ENCODE data around the gene AFAP1L2. TPM values are rescaled to one million over a fixed set of nuclear protein-coding genes. Genes with fewer than 3 reads are reported as not detected.

Gene AFAP1L2
- total and polyA plus RNA-seq, 9 of the 15 experiments (the other 6 are each of a cell fraction or from before 2014, with no cell fraction given) = 0.07 TPM; not detected in 8

DNA sequence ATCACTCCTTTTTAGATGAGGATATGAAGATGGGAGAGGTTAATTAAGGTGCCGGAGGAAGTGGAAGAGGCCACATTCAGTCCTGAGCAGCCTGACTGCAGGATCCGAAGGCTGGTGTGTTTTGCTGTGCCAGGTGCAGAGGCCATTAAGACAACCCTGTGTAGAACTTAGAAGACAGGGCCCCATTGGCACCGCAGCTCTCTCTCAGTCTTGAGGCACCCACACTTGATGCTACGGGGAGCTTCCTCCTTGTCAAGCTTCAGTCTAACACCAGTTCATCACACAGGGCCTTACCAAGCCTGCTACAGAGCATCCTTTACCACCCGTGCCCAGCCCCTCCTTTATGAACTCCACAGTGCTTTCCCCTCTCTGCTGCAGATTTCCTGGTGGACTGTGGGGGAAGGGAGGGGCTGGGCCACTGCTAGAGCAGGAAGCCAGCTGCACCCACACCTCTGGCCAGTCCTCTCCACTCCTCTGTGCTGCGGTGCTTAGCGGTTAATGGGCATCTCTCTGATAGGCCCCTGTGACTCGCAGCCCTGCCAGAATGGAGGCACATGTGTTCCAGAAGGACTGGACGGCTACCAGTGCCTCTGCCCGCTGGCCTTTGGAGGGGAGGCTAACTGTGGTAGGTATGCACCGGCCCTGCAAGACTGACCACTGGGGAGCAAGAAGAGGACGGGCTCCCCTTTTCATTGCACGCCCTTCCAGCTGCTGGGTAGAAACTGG lies 119.8 kb downstream of the AFAP1L2 start:
- Histone ChIP-seq H4K20me1 (replicated peaks; ENCODE audit: control insufficient read depth, insufficient read depth, low read length) (no peaks in the 10 kb centered on the region), H3K79me2 (ENCODE audit: control insufficient read depth, insufficient read depth, low read length) (no peaks in the 10 kb centered on the region), H3K9me3 (replicated peaks; ENCODE audit: control insufficient read depth, insufficient read depth, low read depth, low read length) (no peaks in the 10 kb centered on the region), H3K27me3 (ENCODE audit: control insufficient read depth in 2 of 2, insufficient read depth in 2 of 2, low read length in 2 of 2) (peaks cover 0 to 40% of the 10 kb centered on the region in 2 experiments; a peak in 3 of 5 replicates), H3K9ac (ENCODE audit: insufficient read depth in 1 of 2, low read depth in 2 of 2, low read length in 2 of 2) (no peak overlapping the region), H3K27ac (ENCODE audit: extremely low read depth, low read depth, low read length) (no peak overlapping the region), H3K4me3 (no peak overlapping the region), H3K4me2 (ENCODE audit: insufficient read depth, low read length) (no peak overlapping the region), H3K36me3 (ENCODE audit: control insufficient read depth, insufficient read depth, low read length) (no peaks in the 10 kb centered on the region), H2AFZ (ENCODE audit: low read depth, low read length) (no peak overlapping the region), H3K4me1 (replicated peaks in 1 of 2; ENCODE audit: control insufficient read depth in 2 of 2, insufficient read depth in 2 of 2, low read length in 2 of 2) (peaks cover 0 to 6% of the 10 kb centered on the region in 2 experiments; a peak in 2 of 5 replicates), H3K9me1 (ENCODE audit: control insufficient read depth, insufficient read depth, low read length) (no peaks in the 10 kb centered on the region)
- TF ChIP-seq ZNF830 (CRISPR knock-in tag; IDR thresholded peaks at IDR 0.05) (no peak), GABPB1 (CRISPR knock-in tag; IDR thresholded peaks at IDR 0.05) (no peak), ZNF311 (CRISPR knock-in tag; IDR thresholded peaks at IDR 0.05) (no peak), ZNF76 (CRISPR knock-in tag; IDR thresholded peaks at IDR 0.05; ENCODE audit: borderline replicate concordance) (no peak), FIP1L1 (IDR thresholded peaks at IDR 0.05; ENCODE audit: low read depth, low read length, poor library complexity, severe bottlenecking) (no peak), FOXK2 (conservative IDR thresholded peaks at IDR 0.05 in 1 of 2, IDR thresholded peaks at IDR 0.05 in 1 of 2; ENCODE audit: low read depth in 2 of 2) (no peak), ZBTB8A (IDR thresholded peaks at IDR 0.05; ENCODE audit: partially characterized antibody) (no peak)
- TF ChIP-seq, protein P1, sequence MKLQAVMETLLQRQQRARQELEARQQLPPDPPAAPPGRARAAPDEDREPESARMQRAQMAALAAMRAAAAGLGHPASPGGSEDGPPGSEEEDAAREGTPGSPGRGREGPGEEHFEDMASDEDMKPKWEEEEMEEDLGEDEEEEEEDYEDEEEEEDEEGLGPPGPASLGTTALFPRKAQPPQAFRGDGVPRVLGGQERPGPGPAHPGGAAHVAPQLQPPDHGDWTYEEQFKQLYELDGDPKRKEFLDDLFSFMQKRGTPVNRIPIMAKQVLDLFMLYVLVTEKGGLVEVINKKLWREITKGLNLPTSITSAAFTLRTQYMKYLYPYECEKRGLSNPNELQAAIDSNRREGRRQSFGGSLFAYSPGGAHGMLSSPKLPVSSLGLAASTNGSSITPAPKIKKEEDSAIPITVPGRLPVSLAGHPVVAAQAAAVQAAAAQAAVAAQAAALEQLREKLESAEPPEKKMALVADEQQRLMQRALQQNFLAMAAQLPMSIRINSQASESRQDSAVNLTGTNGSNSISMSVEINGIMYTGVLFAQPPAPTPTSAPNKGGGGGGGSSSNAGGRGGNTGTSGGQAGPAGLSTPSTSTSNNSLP (IDR thresholded peaks at IDR 0.05; ENCODE audit: borderline replicate concordance, low read depth, low read length) = no peak
- TF ChIP-seq, protein P2, sequence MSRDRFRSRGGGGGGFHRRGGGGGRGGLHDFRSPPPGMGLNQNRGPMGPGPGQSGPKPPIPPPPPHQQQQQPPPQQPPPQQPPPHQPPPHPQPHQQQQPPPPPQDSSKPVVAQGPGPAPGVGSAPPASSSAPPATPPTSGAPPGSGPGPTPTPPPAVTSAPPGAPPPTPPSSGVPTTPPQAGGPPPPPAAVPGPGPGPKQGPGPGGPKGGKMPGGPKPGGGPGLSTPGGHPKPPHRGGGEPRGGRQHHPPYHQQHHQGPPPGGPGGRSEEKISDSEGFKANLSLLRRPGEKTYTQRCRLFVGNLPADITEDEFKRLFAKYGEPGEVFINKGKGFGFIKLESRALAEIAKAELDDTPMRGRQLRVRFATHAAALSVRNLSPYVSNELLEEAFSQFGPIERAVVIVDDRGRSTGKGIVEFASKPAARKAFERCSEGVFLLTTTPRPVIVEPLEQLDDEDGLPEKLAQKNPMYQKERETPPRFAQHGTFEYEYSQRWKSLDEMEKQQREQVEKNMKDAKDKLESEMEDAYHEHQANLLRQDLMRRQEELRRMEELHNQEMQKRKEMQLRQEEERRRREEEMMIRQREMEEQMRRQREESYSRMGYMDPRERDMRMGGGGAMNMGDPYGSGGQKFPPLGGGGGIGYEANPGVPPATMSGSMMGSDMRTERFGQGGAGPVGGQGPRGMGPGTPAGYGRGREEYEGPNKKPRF (IDR thresholded peaks at IDR 0.05; ENCODE audit: low read depth, low read length) = no peak
- TF ChIP-seq, protein P3, sequence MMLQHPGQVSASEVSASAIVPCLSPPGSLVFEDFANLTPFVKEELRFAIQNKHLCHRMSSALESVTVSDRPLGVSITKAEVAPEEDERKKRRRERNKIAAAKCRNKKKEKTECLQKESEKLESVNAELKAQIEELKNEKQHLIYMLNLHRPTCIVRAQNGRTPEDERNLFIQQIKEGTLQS (IDR thresholded peaks at IDR 0.05) = no peak
- TF ChIP-seq, protein P3 (CRISPR knock-in tag; conservative IDR thresholded peaks at IDR 0.05) = no peak
- TF ChIP-seq, protein P4, sequence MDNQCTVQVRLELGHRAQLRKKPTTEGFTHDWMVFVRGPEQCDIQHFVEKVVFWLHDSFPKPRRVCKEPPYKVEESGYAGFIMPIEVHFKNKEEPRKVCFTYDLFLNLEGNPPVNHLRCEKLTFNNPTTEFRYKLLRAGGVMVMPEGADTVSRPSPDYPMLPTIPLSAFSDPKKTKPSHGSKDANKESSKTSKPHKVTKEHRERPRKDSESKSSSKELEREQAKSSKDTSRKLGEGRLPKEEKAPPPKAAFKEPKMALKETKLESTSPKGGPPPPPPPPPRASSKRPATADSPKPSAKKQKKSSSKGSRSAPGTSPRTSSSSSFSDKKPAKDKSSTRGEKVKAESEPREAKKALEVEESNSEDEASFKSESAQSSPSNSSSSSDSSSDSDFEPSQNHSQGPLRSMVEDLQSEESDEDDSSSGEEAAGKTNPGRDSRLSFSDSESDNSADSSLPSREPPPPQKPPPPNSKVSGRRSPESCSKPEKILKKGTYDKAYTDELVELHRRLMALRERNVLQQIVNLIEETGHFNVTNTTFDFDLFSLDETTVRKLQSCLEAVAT (IDR thresholded peaks at IDR 0.05) = no peak
- TF ChIP-seq, protein P5, sequence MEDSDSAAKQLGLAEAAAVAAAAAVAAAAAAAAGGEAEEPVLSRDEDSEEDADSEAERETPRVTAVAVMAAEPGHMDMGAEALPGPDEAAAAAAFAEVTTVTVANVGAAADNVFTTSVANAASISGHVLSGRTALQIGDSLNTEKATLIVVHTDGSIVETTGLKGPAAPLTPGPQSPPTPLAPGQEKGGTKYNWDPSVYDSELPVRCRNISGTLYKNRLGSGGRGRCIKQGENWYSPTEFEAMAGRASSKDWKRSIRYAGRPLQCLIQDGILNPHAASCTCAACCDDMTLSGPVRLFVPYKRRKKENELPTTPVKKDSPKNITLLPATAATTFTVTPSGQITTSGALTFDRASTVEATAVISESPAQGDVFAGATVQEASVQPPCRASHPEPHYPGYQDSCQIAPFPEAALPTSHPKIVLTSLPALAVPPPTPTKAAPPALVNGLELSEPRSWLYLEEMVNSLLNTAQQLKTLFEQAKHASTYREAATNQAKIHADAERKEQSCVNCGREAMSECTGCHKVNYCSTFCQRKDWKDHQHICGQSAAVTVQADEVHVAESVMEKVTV (CRISPR knock-in tag; IDR thresholded peaks at IDR 0.05) = no peak
- 2% methylated on average over 10 of the region's 13 CpGs for WGBS (ENCODE audit: insufficient coverage, low coverage, missing lambda C conversion rate)
- in situ Hi-C loops (cut with MboI) = no loop called here
- ChIA-PET POLR2A (no interaction called here), CTCF (ENCODE audit: low intra/inter-chr PET ratio) (no interaction called here)
- intact Hi-C loops (cut with micrococcal nuclease) = no loop called here
- DNase-seq (ENCODE audit: extremely low read depth in 1 of 4, low spot score in 3 of 4) (no peak), FAIRE-seq (no peak), ATAC-seq (no peak)
- BruUV-seq (replicated peaks) = no TSS peak

Data from K562 (cell line).